ENCODE data around the gene HNRNPLL.
"Not testable (repeated sequence)": the region's sequence is repeated elsewhere in the genome, so short reads cannot be mapped to it uniquely, and the experiment has no call there.

HNRNPLL gene

GRCh38 chr2:38602732-38603401 lies at the start of gene HNRNPLL:
Gene HNRNPLL, minus strand, starts transcription at chr2:38602928. Its CDS starts 302 bp downstream, at chr2:38602626.
- in situ Hi-C loops (cut with MboI; ENCODE audit: low sequenced_read_pairs): loop anchor here (5.0 to 10.0 kb wide), 2 partner anchors 44 to 112 kb away; no protein-coding TSS in a partner anchor

DNA sequence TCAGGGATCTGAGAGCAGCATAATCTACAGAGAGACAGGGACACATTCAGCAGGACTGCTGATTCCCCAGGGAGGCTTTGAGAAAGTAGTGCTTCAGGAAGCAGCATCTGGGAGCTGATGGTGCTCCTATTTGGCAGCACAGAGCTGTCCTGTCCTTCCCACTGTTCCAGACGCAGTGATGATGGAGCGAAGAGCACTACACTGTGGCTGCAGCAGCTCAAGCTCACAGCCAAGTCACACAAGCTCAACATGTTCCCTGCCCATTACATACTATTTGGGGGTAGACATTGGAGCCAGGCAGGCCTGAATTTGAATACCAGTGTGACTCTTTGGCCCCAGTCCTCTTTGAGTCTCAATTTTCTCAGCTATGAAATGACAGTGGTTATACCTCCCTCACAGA lies 48.0 kb upstream of the HNRNPLL start:
- in situ Hi-C loops (cut with MboI; ENCODE audit: low sequenced_read_pairs): no loop called here

- in situ Hi-C loops (cut with MboI; ENCODE audit: low sequenced_read_pairs): no loop called here
Measured at GRCh38 chr2:38650012-38650411, 47.3 kb upstream of the HNRNPLL start.

DNA sequence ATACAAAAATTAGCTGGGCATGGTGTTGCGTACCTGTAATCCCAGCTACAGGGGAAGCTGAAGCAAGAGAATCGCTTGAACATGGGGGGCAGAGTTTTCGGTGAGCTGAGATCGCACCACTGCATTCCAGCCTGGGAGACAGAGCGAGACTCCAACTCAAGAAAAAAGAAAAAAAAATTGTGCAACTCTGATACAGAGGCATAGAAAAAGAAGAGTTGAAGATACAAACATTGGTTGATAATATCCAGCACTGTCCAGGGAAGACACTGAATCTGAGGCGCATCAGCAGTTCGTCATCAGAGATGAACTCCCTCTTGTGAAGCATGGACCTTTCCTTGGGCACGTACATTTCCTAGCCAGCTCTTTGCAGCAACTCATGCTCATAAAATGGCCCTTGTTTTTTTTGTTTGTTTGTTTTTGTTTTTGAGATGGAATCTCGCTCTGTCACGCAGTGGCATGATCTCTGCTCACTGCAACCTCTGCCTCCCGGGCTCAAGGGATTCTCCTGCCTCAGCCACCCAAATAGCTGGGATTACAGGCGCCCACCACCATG lies 46.5 kb upstream of the HNRNPLL start:
- in situ Hi-C loops (cut with MboI; ENCODE audit: low sequenced_read_pairs): loop anchor here (5.0 kb wide), 1 partner anchor 47 kb away; the partner anchor contains the start of gene HNRNPLL

DNA sequence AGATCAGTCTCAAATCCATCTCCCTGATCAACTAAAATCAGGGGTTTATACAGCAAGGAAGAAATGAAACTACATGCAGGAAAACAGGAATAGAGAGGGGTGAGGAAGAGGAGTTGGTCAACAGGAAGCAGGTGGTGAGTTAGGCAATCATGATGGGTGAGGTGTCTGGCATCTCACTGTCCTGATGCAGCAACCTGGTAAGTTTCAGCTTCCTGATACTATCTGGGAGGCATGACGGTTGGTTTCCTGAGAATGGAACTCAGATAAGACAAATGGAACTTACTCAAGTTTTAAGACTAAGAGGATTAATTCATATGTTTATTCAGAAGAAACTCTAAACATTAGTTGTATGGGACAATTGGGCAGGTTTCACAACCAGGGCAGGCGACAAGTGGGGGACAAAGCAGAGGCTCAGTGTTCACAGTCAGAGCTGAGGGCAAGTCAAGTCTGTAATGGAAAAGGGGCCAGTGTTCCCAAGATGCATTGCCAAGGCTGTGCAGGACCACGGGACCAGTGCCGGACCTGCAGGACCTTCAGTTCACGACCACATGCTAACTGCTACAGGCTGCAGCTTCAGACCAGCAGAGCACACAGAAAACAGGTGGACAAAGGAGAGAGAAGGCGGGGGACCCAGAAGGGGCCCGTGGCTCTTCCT lies 45.5 kb upstream of the HNRNPLL start:
- in situ Hi-C loops (cut with MboI; ENCODE audit: low sequenced_read_pairs): loop anchor here (5.0 kb wide), 1 partner anchor 46 kb away; the partner anchor contains the start of gene HNRNPLL

DNA sequence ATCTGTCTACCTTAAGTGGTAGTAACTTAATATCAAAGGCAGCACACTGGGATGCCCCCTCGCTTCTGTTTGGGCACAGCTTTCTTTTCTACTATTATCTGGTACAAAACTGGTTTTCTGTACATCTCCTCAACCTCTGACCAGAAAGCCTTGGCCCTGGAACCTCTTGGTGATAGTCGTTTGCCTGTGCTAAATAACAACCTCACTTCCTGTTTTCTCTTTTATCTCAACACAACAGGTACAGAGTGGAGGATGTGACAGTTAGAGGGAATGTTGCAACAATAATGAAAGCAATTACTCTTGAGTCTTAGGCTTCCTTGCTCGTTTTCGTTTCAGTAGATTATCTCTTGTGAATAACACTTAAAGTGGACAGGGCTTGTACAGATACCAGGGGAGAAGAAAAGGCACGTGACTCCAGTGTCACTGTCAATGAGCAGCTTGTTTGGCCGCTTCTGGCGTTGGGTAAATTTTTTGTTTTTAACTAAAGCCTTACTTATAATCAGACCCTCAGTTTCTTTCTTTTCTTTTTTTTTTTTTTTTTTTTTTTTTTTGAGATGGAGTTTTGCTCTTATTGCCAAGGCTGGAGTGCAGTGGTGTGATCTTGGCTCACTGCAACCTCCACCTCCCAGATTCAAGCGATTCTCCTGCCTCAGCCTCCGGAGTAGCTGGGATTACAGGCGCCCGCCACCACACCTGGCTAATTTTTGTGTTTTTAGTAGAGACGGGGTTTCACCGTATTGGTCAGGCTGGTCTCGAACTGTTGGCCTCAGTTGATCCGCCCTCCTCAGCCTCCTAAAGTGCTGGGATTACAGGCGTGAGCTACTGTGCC lies 41.2 kb upstream of the HNRNPLL start:
- in situ Hi-C loops (cut with MboI; ENCODE audit: low sequenced_read_pairs): not testable (repeated sequence)

DNA sequence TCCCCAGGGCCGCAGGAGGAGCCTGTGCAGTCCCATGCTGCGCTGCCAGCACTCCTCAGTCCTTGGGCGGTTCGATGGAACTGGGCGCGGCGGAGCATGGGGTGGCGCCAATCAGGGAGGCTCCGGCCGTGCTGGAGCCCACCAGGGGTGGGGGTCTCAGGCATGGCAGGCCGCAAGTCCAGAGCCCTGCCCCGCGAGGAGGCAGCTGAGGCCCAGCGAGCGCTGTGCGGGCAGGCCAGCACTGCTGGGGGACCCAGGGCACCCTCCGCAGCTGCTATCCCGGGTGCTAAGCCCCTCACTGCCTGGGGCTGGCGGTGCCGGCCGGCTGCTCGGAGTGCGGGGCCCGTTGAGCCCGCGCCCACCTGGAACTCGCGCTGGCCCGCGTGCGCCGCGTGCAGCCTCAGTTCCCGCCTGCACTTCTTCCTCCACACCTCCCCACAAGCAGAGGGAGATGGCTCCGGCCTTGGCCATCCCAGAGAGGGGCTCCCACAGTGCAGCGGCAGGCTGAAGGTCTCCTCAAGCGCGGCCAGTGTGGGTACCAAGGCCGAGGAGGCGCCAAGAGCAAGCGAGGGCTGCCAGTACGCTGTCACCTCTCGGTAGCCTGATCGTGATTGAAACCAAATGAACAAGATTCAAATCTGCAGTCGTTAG lies 40.4 kb upstream of the HNRNPLL start:
- in situ Hi-C loops (cut with MboI; ENCODE audit: low sequenced_read_pairs): no loop called here

- in situ Hi-C loops (cut with MboI; ENCODE audit: low sequenced_read_pairs): not testable (repeated sequence)
Measured at GRCh38 chr2:38642373-38643017, 39.8 kb upstream of the HNRNPLL start.

DNA sequence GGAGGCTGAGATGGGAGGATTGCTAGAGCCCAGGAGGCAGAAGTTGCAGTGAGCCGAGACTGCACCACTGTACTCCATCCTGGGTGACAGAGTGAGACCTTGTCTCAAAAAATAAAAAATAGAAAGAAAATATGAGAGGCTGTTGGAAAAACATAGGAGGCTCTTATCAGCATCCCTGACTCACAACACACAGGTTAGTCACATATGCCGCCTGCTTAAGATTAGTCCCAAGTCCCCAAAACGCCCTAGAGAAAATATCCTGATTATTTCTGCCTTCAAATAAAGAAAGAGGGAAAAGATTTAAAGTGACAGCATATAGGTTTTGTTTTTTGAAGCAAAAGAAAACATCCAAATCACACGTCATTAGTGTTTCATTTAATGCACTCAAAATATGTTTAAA lies 33.3 kb upstream of the HNRNPLL start:
- in situ Hi-C loops (cut with MboI; ENCODE audit: low sequenced_read_pairs): no loop called here

DNA sequence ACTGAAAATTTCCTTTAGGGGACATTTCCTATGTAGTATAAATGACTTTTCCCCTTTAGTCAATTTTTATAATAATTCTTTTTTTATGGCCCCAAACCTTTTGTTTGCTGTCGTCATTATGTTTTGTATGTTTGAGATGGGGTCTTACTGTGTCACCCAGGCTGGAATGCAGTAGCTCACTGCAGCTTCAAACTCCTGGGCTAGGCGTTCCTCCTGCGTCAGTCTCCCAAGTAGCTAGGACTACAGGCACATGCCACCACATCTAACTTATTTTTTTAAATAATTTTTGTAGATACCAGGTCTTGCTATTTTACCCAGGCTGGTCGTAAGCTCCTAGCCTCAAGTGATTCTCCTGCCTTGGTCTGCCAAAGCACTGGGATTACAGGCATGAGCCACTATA lies 32.4 kb upstream of the HNRNPLL start:
- in situ Hi-C loops (cut with MboI; ENCODE audit: low sequenced_read_pairs): no loop called here

DNA sequence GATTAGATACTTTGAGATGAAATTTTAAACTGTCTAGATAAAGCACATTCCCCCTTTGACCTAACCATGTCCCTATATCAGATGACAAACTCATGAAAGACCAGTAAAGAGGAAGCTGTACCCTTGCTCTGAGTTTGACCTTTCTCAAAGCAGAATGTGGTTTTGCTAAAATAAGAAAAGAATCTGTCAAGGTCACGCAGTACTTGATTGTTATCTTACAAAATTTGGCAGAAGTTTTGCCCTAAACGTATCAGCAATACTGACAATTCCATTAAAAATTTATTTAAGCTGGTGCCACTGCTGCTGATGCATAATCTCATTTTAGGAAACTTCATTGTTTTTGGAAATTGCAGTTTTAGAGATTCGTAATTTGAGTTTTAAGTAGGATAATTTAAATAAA lies 32.0 kb upstream of the HNRNPLL start:
- in situ Hi-C loops (cut with MboI; ENCODE audit: low sequenced_read_pairs): no loop called here

- in situ Hi-C loops (cut with MboI; ENCODE audit: low sequenced_read_pairs): no loop called here
Measured at GRCh38 chr2:38633895-38634294, 31.2 kb upstream of the HNRNPLL start.

DNA sequence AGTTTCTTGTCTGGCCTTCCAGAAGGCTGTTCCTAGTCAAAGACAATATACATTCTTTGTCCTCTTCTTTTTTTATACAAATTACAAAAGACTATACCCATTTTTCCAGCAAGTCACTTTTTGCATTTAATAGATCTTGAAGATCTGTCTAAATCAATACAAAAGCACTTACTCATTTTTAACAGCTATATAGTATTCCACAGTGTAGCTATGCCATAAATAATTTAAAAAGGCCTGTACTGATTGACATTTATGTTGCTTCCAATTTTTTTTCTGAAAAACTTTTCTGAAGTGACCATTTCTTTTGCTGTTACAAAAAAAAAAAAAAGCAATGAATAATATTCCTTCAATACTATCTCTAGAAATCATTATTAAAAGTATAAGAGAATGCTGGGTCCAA lies 30.3 kb upstream of the HNRNPLL start:
- in situ Hi-C loops (cut with MboI; ENCODE audit: low sequenced_read_pairs): no loop called here

- in situ Hi-C loops (cut with MboI; ENCODE audit: low sequenced_read_pairs): no loop called here
Measured at GRCh38 chr2:38631976-38632375, 29.2 kb upstream of the HNRNPLL start.

GRCh38 chr2:38629684-38630083 lies 27.0 kb upstream of the HNRNPLL start:
- in situ Hi-C loops (cut with MboI; ENCODE audit: low sequenced_read_pairs): no loop called here

- in situ Hi-C loops (cut with MboI; ENCODE audit: low sequenced_read_pairs): no loop called here
Measured at GRCh38 chr2:38627391-38627790, 24.7 kb upstream of the HNRNPLL start.

GRCh38 chr2:38626326-38627035 lies 23.8 kb upstream of the HNRNPLL start:
- in situ Hi-C loops (cut with MboI; ENCODE audit: low sequenced_read_pairs): no loop called here

DNA sequence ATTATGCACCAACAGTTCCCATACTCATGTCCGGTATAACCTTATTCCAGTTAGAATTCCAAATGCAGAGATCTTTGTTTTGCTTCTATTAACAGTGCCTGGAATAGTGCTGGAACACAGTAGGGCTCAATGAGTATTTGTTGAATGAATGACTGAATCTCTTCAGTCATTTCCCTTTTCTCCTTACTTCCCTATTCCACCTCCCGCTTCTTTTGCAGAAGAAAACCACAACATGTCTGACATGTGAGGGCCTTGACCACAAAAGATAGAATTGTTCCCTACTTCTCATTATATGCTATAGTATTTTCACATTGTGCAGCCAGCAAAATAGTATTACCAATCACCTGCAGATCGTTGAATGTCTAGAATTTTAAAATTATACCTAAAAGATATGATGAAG lies 19.5 kb upstream of the HNRNPLL start:
- in situ Hi-C loops (cut with MboI; ENCODE audit: low sequenced_read_pairs): no loop called here

- in situ Hi-C loops (cut with MboI; ENCODE audit: low sequenced_read_pairs): no loop called here
Measured at GRCh38 chr2:38621018-38621417, 18.3 kb upstream of the HNRNPLL start.

All from HL-60/S4 treated with retinoic acid at 250 ng/mL for 4 days and 3 days (cell line).